ENCODE results near the gene BANP. TPM values are rescaled to one million over a fixed set of nuclear protein-coding genes. Genes with fewer than 3 reads are reported as not detected.
"Not testable (repeated sequence)": the region's sequence is repeated elsewhere in the genome, so short reads cannot be mapped to it uniquely, and the experiment has no call there.

The BANP gene
- total RNA-seq, 2 experiments from 2014 or later = 25.6 to 27.0 TPM

DNA sequence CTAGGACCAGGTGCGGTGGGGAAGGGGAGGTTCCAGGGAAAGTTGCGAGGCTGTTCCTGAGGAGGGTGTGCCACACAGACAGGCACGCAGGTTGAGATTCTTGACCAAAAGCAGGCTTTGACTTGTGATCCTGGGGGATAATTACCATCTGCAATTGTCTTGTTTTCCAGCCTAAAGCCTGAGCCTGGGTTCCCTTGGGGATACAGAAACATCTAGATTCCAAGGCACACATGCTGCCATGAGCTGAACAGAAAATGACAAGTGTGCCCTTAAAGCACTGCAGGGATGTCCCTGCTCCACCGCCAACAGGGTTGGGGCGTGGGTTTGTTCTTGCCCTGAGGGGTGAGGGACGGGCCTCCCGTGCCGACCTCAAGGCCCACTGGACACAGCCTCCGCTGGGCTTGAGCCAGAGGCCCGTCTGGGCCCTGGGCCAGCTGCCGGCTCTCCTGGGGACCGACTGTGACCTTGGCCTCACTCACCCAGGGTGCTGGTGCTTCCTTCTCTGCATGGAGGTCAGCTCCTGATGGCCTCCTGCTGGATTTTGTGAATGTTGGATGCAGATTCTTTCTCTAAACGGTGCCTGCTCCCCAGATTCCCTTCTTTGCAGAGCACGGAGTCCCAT lies 28.9 kb upstream of the BANP start:
- Mint-ChIP-seq H3K27ac (no peak overlapping the region), H3K27me3 (no peaks in the 10 kb centered on the region), H3K4me1 (peaks cover 7% of the 10 kb centered on the region), H3K36me3 (no peaks in the 10 kb centered on the region), H3K4me3 (no peak overlapping the region), H3K9me3 (no peaks in the 10 kb centered on the region)
- no peak for DNase-seq

DNA sequence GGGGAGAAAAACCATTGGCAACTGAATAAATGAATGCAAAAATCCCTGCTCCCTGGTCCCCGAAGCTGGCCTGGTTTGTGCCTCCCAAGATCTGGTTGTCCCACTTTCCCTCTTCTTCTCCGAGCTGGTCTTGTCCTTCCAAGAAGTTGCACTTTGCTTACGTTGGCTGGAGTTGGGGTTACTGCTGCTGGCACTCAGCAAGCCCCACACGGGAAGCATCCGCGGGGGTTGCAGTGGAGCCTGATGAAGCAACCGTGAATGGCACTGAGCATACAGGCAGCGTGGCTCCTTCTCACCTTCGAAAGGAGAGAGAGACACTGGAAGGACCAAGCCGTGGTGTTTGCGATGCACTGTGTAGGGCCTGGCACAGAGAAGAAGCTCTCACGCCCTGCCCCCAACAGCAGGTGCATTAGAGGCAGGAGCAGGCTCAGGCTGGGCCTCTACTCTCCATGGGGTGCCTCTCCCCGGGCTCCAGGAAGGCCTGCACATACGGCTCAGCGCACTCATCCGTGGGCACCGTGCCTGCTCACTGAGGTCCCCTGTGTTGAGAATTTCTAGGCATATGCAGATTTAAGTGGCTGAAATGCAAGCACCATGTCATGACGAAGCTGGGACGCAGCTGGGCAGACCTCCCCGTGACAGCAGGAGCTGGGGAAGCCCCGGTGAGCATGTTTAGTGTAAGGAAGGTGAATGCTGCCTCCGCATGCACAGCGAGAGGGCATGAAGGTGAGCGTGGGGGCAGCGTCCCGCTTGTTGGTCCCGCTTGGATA lies 27.0 kb upstream of the BANP start:
- Mint-ChIP-seq H3K9me3 (no peaks in the 10 kb centered on the region), H3K4me3 (no peak overlapping the region), H3K27me3 (no peaks in the 10 kb centered on the region), H3K27ac (no peak overlapping the region), H3K36me3 (no peaks in the 10 kb centered on the region), H3K4me1 (peaks cover 7% of the 10 kb centered on the region)
- DNase-seq = no peak

DNA sequence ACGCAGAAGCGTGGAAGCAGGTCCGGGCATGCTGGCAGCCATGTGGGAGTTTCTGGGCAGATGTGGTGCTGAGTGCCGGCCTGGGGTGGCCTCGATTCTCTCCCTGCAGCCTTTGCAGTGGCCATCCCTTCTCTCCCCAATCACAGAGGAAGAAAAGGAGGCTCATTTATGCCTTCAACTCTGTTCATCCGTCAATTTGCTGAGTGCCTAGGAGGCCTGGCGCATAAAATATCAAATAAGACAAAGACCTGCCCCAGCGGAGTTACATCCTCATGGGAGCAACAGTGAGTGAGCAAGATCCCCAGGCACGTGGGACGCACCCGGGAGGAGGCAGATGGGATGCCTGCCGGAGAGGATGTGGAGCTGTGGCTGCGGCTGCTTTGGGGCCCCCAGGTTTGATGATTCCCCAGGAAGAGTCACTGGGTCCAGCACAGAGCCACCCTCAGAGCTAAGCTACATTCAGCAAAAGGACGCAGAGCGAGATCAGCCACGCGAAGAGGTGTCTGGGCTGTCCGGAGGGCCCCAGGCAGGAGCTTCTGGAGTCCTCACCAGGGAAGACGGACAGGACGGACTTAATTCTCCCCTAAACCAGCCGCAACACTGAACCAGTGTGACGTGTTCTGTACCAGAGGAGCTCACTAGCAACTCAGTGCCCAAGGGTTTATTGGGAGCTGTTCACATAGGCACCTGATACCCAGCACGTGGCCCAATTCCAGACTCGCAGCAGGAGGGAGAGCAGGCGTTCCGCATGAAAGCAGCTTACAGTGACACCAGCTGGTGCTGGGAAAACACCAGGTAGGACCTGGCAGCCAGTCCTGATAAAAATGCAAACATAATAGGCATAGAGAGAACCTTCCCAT lies 26.2 kb upstream of the BANP start:
- Mint-ChIP-seq H3K27ac (no peak overlapping the region), H3K4me1 (peaks cover 7% of the 10 kb centered on the region), H3K9me3 (no peaks in the 10 kb centered on the region), H3K36me3 (no peaks in the 10 kb centered on the region), H3K27me3 (no peaks in the 10 kb centered on the region), H3K4me3 (no peak overlapping the region)
- DNase-seq = no peak

DNA sequence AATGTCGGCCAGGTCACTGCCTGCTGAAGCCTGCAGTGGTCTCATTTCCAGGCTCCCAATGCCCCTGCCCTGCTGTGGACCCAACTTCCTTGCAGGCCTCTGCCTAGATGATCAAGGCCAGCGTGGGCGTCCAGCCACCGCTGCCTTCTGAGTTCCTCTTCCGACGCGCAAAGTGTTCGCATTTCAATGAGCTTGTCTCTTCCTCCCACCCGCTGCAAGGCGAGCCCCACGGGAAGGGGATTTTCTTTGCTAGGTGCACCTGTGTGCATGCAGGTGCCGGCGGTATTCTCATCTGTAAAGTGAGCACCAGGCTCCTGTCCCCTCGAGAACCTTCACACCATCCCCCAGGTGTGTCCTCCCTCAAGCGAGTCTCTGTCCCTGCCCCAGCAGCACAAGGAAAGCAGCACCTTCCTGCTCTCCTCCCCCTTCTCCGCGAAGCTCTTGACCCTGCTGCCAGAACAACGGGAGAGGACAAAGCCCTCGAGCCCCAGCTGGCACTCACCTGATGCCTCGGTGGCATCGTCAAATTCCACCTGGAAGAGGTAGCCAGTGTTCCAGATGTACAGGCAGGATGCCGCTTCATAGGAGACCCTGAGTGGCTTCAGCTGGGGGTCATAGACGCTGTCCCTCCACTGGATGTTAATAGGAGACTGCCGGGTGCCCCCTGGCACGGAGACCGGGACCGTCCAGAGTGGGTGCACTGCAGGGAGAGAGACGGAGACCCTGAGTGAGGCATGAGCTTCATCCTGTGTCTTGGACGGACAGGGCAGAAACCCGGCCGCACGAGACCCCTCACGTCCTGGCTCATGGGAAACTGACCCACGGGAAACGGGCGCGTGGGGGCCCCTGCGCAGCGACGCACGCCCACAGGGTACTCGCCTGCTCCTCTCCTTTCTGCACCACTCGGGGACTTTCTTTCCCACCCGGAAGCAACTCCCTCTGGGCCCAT lies 24.7 kb upstream of the BANP start:
- DNase-seq = peak; percentile 40
- Mint-ChIP-seq H3K4me1 (peaks cover 7% of the 10 kb centered on the region), H3K27me3 (no peaks in the 10 kb centered on the region), H3K9me3 (no peaks in the 10 kb centered on the region), H3K4me3 (peak overlapping the region; percentile 53), H3K36me3 (no peaks in the 10 kb centered on the region), H3K27ac (no peak overlapping the region)

DNA sequence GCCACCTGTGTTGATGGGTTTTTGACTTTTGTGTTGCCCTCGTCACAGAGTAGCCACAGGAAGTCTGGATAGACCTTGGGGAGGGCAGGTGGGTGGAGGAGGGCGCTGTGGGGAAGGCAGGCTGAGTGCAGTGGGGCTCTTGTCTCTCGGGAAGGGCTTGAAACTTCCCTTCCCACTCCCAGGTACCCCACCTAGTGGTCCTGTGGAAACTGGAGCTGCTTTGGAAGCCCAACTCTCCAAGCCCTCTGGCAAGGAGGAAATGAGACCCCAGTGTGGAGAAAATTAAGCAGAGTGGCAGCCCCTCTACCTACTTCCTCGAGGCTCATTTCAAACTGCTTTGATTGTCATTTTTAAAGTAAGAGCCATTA lies 24.1 kb upstream of the BANP start:
- no peak for DNase-seq
- no peaks in the 10 kb centered on the region for H3K9me3 Mint-ChIP-seq
- H3K4me3 Mint-ChIP-seq = no peak overlapping the region
- no peaks in the 10 kb centered on the region for H3K27me3 Mint-ChIP-seq
- H3K27ac Mint-ChIP-seq = no peak overlapping the region
- no peaks in the 10 kb centered on the region for H3K36me3 Mint-ChIP-seq
- peaks cover 7% of the 10 kb centered on the region for H3K4me1 Mint-ChIP-seq

DNA sequence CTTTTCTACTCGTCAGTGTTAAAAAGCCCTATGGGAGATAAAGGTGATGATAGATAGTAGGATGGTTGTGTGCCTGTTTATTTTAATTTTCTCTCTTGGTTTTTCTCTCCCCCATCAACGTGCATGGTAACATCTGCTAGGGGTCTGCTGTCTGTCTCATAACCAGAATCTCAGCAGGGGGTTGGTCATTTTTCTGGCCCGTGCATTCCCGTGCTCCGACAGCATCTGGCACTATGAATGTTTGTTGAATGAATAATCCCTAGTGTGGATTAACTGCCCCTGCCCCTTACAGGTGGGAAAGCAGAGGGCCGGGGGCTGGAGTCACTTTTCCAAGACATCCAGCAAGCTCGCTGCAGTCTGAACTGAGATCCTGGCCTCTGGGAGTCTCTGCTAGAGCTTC lies 21.2 kb upstream of the BANP start:
- Mint-ChIP-seq H3K27ac (no peak overlapping the region), H3K4me1 (peaks cover 7% of the 10 kb centered on the region), H3K27me3 (no peaks in the 10 kb centered on the region), H3K4me3 (no peak overlapping the region), H3K36me3 (no peaks in the 10 kb centered on the region), H3K9me3 (no peaks in the 10 kb centered on the region)
- DNase-seq = no peak

DNA sequence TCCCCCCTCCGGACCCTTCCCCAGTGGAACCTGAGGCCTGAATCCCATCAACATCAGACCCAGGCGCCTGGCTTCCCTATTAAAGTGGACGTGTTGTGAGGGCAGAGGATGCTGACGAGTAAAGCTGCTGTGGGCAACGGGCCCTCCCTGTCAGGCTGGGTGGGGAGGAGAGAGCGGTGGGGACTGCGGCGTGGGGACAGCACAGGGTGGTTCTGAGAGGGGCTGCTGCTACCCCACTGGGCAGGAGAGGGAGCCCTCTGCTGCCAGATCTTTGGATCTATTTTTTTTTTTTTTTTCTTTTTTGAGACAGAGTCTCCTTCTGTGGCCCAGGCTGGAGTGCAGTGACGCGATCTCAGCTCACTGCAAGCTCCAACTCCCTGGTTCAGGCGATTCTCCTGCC lies 20.8 kb upstream of the BANP start:
- no peaks in the 10 kb centered on the region for H3K36me3 Mint-ChIP-seq
- DNase-seq = no peak
- no peak overlapping the region for H3K4me3 Mint-ChIP-seq
- peaks cover 7% of the 10 kb centered on the region for H3K4me1 Mint-ChIP-seq
- no peaks in the 10 kb centered on the region for H3K9me3 Mint-ChIP-seq
- H3K27me3 Mint-ChIP-seq = no peaks in the 10 kb centered on the region
- no peak overlapping the region for H3K27ac Mint-ChIP-seq

DNA sequence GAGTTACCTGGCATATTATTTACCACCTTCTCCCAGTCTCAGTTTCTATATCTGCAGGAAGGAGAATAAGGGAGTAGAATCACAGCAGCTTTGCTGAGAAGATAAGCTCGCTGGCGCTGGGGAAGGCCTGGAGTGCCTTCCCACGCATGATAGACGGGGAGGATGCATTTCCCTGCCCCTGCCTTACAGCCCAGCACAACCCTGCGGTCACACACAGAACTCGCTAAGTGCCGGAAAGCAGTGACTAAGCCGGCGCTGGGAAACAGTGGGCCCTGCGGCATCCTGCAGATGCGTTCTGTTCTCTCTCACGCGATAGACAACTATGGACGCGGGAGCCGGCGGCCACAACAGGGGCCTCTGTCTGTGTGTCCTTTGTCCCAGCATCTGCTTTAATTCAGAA lies 19.7 kb upstream of the BANP start:
- DNase-seq = peak; percentile 31
- H3K4me1 Mint-ChIP-seq = peaks cover 3% of the 10 kb centered on the region
- no peak overlapping the region for H3K4me3 Mint-ChIP-seq
- no peaks in the 10 kb centered on the region for H3K9me3 Mint-ChIP-seq
- no peak overlapping the region for H3K27ac Mint-ChIP-seq
- no peaks in the 10 kb centered on the region for H3K36me3 Mint-ChIP-seq
- no peaks in the 10 kb centered on the region for H3K27me3 Mint-ChIP-seq

DNA sequence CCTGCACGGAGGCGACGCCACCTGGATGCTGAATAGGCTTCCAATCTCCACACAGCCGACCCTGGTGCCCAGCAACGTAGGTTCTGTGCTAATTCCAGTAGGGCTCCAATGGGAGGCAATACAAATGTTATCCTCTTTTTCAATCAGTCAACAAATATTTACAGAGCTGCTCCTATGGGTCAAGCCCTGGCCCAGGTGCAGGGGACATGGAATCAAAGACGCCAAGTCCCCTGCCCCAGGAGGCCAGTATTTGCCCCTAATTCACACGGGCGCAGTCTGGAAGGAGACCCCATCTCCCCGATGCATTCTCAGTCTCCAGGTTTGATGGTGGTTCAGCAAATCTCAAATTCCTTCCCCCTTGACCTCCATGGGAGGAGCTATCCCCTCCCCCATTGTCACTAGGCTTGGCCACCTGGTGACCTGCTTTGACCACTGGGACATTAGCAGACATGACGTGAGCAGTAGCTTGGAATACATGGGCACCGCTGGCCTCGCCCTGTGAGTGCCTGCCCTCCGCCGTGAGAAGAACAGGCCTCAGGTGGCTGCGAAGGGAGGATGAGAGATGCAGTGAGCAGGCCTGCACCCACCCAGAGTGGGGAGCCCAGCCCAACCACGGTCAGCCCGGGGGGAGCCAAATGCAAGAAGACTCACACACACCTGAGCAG lies 18.6 kb upstream of the BANP start:
- H3K4me3 Mint-ChIP-seq, H3K4me1 Mint-ChIP-seq, H3K36me3 Mint-ChIP-seq, H3K9me3 Mint-ChIP-seq, H3K27ac Mint-ChIP-seq, H3K27me3 Mint-ChIP-seq, DNase-seq: not testable (repeated sequence)

DNA sequence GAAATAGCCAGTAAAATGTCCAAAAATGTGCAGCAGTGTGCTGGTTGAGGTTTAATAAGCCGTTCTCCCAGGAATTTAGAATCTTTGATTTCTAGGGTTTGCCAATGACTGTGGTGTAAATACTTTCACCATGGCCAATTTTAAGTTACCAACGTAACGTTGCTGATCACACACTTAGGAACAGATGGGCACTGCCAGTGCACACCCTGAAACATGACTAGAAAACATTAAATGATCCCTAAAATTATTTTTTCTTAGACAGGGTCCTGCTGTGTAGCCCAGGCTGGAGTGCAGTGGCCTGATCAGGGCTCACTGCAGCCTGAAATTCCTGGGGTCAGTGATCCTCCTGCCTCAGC lies 18.1 kb upstream of the BANP start:
- H3K27ac Mint-ChIP-seq = no peak overlapping the region
- H3K27me3 Mint-ChIP-seq = no peaks in the 10 kb centered on the region
- H3K4me3 Mint-ChIP-seq = no peak overlapping the region
- H3K9me3 Mint-ChIP-seq = no peaks in the 10 kb centered on the region
- no peaks in the 10 kb centered on the region for H3K36me3 Mint-ChIP-seq
- no peaks in the 10 kb centered on the region for H3K4me1 Mint-ChIP-seq
- DNase-seq = no peak

DNA sequence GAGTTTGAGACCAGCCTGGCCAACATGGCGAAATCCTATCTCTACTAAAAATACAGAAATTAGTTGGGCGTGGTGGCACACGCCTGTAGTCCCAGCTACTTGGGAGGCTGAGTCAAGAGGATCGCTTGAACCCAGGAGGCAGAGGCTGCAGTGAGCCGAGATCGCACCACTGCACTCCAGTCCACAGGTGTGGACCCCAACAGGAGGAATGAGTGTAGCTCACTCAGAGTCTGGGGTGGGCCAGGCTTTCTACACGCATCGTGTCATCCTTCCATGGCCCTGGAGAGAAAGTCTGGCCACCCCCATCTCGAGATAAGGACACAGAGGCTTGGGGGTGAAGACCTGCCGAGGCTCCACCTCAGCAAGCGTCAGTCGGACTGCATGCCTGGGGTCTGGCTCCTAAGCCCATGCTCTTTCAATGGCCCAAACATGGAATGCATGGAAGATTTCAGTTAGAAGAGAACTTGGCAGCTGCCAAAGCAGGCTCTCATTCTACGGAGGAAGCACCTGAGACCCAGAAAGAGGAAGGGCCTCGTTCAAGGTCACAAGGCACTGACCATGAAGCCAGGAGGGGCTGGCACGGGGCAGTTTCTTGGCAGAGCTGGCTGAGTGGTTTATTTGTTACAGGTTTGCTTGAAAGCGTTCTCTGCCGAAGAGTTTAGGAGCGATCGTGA lies 16.3 kb upstream of the BANP start:
- not testable (repeated sequence) for H3K4me1 Mint-ChIP-seq, H3K4me3 Mint-ChIP-seq, H3K27ac Mint-ChIP-seq

DNA sequence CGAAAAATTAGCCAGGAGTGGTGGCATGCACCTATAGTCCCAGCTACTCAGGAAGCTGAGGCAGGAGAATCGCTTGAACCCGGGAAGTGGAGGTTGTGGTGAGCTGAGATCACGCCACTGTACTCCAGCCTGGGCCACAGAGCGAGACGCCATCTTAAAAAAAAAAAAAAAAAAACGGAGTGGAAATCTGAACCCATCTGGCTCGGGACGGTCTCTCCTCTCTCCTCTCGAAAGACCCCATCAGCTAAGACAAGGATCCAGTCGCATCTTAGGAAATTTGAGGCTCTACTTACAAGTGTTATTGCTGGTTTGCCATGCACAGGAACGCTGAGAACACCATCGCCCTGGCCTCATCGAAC lies 15.2 kb upstream of the BANP start:
- not testable (repeated sequence) for DNase-seq, H3K4me1 Mint-ChIP-seq, H3K9me3 Mint-ChIP-seq, H3K27ac Mint-ChIP-seq, H3K27me3 Mint-ChIP-seq, H3K4me3 Mint-ChIP-seq, H3K36me3 Mint-ChIP-seq

More for the DNA sequence above, 16.3 kb upstream of the BANP start:
- not testable (repeated sequence) for H3K36me3 Mint-ChIP-seq, H3K9me3 Mint-ChIP-seq, H3K27me3 Mint-ChIP-seq, DNase-seq

DNA sequence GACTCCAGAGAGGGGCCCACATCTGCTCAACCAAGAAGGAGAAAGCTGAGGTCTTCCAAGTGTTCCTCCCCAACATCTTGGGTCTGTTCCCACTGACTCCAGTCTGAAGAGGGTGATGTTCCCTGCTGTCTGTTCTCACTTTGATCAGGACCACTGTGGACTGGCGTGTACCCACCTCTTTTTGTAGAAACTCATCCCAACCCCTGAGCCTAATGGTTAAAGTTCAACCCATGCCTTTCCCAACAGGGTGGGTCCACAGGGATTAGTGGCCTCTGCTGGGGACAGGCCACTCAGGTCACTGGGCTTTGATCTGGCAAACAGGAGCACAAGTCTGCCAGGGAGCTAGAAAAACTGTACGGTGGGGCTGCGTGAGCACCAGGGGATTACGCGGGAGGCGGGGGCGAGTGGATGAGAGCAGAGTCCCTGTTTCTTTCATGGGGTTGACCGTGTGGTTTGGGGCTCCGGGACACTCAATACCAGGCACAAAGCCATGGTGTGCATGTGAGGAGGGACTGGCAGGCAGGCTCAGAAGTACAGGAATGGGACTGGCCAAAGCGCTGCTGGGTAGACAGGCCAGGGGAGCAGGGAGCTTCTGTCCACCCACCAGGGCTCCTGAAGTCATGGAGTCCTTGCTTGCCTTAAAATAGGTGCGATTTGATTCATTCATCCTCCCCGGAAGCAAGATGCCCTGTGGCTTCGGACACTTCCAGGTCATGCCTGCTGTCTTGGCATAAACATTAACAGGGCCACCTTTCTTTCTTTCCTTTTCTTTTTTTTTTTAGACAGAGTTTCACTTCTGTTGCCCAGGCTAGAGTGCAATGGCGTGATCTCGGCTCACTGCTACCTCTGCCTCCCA lies 14.6 kb upstream of the BANP start, which contains the start of gene CA5A:
Gene CA5A (minus strand): TSS at position 155 of the 856 bp plus-strand sequence. CDS start 79 bp downstream, at position 76.
- Mint-ChIP-seq H3K27ac (no peak within 1 kb of the TSS), H3K4me1 (no peaks in the 10 kb centered on the region), H3K27me3 (no peaks in the 10 kb centered on the region), H3K4me3 (no peak within 1 kb of the TSS), H3K36me3 (no peaks in the 10 kb centered on the region), H3K9me3 (peaks cover 3% of the 10 kb centered on the region)
- DNase-seq = no peak

Measured in activated naive CD8-positive, alpha-beta T cell treated with anti-CD3 and anti-CD28 coated beads for 36 hours (primary cell).